GM13976 (cell line): Measurements from ENCODE around the gene GNPDA2.
"Not testable (repeated sequence)": the region's sequence is repeated elsewhere in the genome, so short reads cannot be mapped to it uniquely, and the experiment has no call there.

ENCODE experiments used
- DNase-seq: peaks from one replicate; pipeline ENCODE4 v3.0.0; 2012; ENCODE audit warnings: low spot score
- in situ Hi-C: fragments of 300-500 bp; cut with MboI; formaldehyde crosslinking; loops from one replicate; pipeline ENCODE4 v1.12.0; 2022; ENCODE audit warnings: low sequenced_read_pairs, mixed read lengths, inconsistent platforms; ENCODE audit not compliant: unreplicated experiment
- TF ChIP-seq, protein P1 (sequence below): IDR thresholded peaks from 2 replicates; pipeline ENCODE4 v1.5.1; 2012; ENCODE audit warnings: borderline replicate concordance, mild to moderate bottlenecking; ENCODE audit not compliant: insufficient read depth; ENCODE audit errors: extremely low read depth, missing control alignments, control extremely low read depth

GNPDA2 gene

DNA sequence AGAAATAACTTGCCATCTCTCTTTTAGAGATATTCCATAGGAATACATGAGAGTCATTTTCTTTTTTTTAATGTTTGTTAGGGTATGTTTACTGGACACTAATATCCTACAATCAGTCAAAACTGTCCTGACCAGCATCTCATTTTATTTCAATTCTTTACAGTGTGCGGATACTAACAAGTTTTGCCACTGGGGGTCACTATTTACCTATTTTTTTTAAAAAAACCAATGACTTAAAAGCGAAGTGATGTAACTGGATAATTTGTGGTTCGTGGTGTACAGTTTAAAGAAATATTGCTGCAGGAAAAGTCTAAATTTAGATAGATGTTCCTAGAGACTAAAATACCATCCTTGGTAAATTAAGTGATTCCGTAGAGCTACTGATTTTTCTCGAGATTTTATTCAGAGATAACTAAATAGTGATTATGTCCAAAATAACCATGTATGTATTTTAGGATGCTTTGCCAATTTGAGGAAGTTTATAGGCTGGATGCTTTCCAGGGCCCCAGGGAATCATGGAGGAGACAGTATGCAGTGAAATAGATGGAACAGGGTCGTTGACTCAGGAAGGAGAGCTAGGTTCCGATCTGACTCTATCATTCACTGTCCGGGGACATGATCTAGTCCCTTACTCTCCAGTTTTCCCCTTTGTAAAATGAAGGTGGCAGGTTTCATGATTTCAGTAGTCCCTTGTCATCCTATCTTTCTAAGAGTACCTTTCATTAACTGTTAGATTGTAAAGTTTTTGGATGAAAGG, 34.0 kb upstream of the GNPDA2 start:
- TF ChIP-seq, protein P1, sequence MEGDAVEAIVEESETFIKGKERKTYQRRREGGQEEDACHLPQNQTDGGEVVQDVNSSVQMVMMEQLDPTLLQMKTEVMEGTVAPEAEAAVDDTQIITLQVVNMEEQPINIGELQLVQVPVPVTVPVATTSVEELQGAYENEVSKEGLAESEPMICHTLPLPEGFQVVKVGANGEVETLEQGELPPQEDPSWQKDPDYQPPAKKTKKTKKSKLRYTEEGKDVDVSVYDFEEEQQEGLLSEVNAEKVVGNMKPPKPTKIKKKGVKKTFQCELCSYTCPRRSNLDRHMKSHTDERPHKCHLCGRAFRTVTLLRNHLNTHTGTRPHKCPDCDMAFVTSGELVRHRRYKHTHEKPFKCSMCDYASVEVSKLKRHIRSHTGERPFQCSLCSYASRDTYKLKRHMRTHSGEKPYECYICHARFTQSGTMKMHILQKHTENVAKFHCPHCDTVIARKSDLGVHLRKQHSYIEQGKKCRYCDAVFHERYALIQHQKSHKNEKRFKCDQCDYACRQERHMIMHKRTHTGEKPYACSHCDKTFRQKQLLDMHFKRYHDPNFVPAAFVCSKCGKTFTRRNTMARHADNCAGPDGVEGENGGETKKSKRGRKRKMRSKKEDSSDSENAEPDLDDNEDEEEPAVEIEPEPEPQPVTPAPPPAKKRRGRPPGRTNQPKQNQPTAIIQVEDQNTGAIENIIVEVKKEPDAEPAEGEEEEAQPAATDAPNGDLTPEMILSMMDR = peak; percentile 29
- peak; percentile 9 for DNase-seq
- in situ Hi-C loops = no loop called here

DNA sequence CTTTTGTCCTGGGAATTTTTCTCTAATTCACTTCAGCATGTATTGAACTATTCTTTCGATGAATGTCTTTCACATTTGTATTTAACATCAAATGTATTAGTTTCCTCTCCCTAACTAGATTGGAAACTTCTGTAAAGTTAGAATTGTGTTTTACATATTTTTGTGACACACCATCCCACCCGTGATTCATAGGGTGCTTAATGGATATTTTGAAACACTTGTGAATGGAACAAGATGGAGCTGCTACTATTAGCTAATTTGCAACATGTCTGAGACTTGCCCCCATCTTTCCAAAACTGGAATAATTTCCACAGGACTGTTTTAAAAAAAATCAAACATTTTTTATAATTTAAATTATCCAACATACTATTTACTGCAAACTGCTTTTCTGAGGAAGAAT, 30.2 kb upstream of the GNPDA2 start:
- in situ Hi-C loops = no loop called here
- TF ChIP-seq, protein P1 = no peak

DNA sequence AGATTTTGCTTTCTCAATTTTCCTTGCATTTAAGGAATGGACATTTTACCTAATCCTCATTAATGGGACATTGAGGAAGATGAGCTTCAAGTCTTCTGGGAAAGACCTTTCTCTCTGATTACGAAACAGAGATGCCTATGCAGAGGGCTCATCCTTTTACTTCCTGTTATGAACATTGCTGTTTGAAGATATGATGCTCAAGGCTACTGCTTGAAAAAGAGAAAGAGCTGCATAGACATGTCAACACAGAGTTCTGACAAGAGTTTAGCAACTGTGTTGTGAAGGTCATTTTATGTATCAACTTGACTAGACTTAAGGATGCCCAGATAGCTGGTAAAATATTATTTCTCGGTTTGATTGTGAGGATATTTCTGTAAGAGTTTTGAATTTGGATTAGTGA, 13.8 kb upstream of the GNPDA2 start:
- TF ChIP-seq, protein P1 = no peak
- DNase-seq = no peak
- in situ Hi-C loops = no loop called here

More for the DNA sequence above, 30.2 kb upstream of the GNPDA2 start:
- DNase-seq = no peak

DNA sequence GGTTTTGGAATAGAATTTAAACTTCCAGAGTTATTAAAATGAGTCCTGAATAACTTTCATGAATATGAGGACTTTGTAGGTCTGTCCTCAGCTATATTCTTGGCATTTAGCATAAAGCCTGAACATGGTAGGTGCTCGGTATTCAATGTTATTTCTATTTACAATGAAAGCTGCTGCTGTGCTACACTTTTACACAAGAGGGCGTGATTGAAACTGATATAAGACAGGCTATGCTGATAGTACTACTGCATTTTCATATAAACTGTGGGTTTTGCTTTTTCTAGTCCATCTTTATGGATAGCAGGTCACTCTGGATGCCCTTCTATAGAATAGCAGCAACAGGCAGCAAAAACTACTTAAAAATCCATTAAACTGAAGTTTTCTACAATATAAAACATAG, 12.3 kb upstream of the GNPDA2 start:
- TF ChIP-seq, protein P1 = peak; percentile 19
- in situ Hi-C loops = no loop called here
- no peak for DNase-seq

DNA sequence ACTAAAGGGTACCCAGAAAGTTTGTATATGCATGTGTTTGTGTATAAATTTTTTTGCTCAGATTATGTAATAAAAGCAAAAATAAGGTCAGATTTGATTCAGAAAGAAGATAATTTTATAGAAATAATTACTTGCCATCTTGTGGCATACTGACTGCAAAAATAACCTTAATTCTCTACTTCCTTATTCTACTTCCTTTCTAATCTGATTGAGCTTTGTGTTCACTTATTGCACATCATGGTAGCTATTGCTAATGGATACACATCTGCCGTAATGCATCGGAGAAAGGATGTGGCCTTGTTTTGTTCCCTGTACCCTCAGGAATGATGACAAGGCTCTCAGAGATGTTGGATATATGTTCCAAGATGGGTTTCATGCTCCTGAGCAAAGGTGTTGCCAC, 10.5 kb upstream of the GNPDA2 start:
- TF ChIP-seq, protein P1 = no peak
- in situ Hi-C loops = no loop called here
- no peak for DNase-seq

DNA sequence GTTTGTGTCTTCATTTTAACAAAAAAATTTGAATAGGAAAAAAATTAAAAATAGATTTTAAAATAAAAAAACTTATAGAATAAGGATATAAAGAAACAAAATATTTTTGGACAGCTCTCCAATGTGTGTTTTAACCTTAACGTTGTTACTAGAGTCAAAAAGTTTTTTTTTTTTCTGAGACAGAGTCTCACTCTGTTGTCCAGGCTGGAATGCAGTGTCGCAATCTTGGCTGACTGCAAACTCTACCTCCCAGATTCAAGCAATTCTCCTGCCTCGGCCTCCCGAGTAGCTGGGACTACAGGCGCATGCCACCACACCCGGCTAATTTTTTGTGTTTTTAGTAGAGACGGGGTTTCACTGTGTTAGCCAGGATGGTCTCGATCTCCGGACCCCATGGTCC, 2.3 kb upstream of the GNPDA2 start:
- DNase-seq, in situ Hi-C loops: not testable (repeated sequence)

DNA sequence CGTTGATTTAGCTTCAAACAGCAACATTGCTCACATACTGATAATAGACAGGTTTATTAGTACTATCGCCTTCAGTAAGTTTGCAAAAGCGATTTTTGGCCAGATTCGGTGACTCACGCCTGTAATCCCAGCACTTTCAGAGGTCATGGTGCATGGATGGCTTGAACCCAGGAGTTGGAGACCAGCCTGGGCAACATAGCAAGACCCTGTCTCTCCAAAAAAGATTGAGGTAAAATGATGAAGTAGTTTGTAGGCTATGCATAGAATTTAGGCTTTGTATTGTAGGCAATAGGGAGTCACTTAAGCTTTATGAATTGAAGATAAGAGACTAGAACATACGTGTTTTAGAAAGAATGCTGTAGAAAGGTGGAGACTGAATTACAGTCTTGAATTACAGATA, 1.1 kb upstream of the GNPDA2 start:
- TF ChIP-seq, protein P1 = no peak
- in situ Hi-C loops = no loop called here
- DNase-seq = no peak
